GM10266 (cell line): ENCODE measurements around the gene ORAI1.

Experiments
- DNase-seq: peaks from one replicate; pipeline ENCODE4 v3.0.0; 2012; ENCODE audit errors: extremely low spot score
- TF ChIP-seq, protein P1 (sequence below): IDR thresholded peaks from 2 replicates; pipeline ENCODE4 v1.5.1; 2012; ENCODE audit warnings: mild to moderate bottlenecking, low read depth; ENCODE audit not compliant: control insufficient read depth, insufficient read depth; ENCODE audit errors: missing control alignments

Gene ORAI1

DNA sequence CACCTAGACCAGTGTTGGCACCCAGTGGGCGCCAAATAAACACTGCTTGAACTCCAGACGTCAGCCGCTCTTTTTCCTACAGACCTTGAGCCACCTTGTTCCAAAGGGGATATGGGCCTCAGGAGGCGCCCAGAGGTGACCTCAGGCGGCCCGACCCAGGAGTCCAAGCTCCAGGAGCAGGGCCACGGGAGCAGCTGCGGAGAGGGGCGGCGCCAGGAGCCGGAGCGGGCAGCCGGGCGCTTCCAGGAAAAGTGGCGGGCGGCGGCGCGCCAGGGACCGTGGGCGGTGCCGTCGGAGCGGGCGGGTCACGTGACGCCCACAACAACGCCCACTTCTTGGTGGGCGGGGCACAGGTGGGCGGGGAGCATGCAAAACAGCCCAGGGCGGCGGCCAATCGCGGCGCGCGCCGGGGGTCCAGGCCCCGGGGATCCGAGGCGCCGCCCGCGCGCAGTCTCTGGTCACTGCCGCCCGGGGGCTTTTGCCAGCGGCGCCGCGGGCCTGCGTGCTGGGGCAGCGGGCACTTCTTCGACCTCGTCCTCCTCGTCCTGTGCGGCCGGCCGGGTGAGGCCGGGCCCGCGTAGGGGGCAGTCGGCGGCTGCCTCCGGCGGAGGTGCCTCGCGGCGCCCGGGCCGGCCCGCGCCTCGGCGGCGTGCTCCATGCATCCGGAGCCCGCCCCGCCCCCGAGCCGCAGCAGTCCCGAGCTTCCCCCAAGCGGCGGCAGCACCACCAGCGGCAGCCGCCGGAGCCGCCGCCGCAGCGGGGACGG lies at the start of gene ORAI1:
ORAI1 (plus strand) TSS at position 444 of the 766 bp plus-strand sequence.
- TF ChIP-seq, protein P1, sequence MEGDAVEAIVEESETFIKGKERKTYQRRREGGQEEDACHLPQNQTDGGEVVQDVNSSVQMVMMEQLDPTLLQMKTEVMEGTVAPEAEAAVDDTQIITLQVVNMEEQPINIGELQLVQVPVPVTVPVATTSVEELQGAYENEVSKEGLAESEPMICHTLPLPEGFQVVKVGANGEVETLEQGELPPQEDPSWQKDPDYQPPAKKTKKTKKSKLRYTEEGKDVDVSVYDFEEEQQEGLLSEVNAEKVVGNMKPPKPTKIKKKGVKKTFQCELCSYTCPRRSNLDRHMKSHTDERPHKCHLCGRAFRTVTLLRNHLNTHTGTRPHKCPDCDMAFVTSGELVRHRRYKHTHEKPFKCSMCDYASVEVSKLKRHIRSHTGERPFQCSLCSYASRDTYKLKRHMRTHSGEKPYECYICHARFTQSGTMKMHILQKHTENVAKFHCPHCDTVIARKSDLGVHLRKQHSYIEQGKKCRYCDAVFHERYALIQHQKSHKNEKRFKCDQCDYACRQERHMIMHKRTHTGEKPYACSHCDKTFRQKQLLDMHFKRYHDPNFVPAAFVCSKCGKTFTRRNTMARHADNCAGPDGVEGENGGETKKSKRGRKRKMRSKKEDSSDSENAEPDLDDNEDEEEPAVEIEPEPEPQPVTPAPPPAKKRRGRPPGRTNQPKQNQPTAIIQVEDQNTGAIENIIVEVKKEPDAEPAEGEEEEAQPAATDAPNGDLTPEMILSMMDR, result no peak
- peak; percentile 97 for DNase-seq

DNA sequence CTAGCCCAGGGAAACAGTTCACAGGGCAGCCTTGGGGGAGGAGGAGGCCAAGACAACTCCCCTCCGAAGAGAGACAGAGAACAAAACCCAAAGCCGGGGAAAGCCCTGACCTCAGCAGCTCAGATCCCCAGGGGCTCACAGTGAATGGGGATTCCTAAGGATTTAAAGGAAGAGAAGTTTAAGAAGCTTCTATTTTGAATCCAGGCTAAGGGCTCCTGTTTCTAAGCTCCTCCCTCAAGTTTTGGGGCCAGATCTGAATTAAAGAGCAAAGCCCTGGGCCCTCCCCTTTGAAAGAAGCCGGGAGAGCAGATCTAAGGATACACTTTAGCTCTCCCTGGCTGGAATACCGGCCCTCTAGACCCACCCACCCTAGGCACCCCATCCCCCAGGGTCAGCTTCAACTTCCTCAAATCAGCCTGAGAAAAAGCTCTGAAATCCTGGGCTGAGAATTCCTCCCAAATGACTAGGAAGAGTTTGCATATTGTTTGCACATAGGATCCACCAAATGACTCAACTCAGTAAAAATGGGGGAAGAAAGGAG lies 49.4 kb upstream of the ORAI1 start:
- DNase-seq, result peak; percentile 43
- TF ChIP-seq, protein P1, result no peak

DNA sequence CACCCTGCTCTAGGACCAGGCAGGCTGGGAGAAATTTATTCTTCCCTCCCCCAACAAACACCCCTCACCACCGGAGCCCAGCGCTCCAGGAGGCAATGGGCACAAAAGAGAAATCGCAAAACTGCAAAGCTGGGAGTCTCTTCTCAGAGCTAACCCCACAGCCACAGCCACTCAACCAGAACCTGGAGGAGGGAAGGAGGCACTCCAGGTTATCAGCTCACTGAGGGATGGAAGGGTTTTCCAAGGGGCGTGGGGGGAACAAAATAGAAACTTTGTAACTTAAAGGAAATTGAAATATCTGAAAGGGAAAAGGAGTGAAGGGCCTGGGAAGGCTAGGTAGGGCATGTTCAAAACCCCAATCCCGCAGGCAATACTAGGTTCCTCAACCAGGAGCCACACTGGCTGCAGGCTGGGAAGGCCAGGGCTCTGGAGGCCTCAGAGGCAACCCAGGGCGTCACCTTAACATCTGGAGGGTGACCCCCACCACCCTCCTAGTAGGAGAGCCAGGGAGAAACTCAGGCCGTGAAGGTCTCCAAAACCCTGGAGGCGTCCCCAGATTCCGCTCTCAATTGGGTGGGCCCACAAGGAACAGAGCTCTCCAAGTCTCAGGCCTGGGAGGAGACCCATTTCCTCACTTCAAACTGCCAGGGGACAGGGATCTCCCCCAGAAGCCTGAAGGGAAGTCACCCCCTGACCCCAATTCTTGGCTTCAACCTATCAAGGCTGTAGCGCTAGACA lies 48.7 kb upstream of the ORAI1 start:
- TF ChIP-seq, protein P1, result no peak
- DNase-seq, result no peak

DNA sequence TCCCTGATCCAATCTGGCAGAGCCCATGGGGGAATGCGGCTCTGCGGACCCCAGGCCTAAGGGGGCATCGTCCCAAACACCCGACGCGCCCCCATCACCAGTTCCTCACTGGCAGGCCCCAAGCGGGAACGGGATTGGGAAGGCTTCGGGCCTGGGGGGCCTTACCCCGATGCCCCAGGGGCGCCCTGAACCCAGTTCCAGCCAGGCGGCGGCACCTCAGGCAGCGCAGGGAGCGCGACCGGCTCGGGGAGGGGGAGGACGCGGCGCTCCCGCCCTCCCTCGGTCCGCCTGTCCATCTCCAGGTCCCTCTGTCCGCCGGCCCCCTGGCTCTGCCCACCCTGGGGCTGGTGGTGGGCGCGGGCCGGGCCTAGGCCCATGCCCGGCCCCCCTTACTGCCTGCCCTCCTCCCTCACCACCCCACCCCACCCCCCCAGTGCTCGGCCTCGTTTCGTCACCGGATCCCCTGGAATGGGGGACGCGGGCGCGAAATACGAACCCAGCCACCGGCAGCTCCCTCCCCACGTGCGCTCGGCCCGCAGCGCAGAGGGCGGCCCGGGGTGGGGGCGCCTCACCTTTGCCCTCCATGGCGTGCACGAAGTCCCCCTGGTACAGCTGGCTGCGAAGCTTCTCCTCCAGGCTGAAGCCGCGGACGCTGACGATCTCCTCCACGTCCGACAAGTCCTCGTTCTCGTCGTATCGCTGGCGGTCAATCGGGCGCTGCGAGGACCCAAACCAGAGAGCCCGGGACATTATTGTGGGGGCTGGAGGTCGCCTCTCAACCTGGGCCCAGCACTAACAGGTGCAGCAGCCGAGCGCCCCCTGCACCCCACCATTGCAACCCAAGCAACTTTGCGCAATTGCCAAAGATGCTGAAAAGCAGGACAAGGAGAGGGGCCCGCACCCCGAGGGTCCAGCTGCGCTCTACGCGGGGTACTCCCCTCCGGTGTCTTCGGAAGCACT lies 47.8 kb upstream of the ORAI1 start:
- TF ChIP-seq, protein P1, result peak; percentile 35
- peak; percentile 56 for DNase-seq

DNA sequence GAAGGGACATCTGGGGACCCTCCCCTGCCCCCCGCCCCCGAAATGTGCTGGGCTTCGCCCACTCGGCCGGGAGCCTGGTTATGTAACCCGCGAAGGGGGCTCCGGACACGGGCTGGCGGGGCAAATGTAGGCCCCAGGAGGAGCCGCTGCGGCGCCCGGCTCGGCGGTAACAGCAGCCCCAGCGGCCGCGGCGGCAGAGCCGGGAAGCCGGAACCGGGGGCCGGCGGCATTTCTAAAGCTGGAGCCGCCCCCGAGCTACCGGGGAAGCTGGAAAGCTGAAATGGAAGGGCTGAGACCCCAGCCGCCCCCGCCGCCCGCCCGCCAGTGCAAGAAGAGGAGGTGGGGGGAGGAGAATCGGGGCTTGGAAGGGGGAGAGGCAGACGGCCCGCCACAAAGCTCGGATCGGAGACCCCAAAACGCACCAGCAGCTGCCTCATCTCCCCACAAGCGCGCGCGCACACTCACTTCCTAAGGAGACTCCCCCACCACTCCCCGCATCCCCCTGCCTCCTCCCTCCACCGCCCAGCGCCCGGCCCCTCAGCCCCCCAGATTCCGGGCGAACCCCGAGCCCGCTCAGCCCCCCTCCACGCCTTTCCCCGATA lies 47.0 kb upstream of the ORAI1 start:
- TF ChIP-seq, protein P1, result no peak
- peak; percentile 67 for DNase-seq
